Prostate gland (tissue), 2 donors: ENCODE measurements around the gene KSR2.

Experiments used
- POLR2A ChIP-seq: fragments of 450-650 bp; IDR thresholded peaks from one replicate; pipeline ENCODE4 v1.6.1; 2016; ENCODE audit warnings: antibody characterized with exemption, mild to moderate bottlenecking
- TF ChIP-seq, protein P1 (sequence below), 4 experiments: fragments of 200-600 bp in 2 of 4; fragments of 450-650 bp in 2 of 4; sonication (generic) in 2 of 4; IDR thresholded peaks; 1 replicate in 3 of 4; 2 replicates in 1 of 4; pipeline ENCODE4 v1.5.1; 2016 to 2019; ENCODE audit warnings: antibody characterized with exemption in 4 of 4, mild to moderate bottlenecking in 2 of 4, moderate library complexity in 2 of 4

GRCh38 chr12:117738233-117738632, 230.6 kb downstream of the KSR2 start:
- TF ChIP-seq POLR2A: no peak
- TF ChIP-seq, protein P1, sequence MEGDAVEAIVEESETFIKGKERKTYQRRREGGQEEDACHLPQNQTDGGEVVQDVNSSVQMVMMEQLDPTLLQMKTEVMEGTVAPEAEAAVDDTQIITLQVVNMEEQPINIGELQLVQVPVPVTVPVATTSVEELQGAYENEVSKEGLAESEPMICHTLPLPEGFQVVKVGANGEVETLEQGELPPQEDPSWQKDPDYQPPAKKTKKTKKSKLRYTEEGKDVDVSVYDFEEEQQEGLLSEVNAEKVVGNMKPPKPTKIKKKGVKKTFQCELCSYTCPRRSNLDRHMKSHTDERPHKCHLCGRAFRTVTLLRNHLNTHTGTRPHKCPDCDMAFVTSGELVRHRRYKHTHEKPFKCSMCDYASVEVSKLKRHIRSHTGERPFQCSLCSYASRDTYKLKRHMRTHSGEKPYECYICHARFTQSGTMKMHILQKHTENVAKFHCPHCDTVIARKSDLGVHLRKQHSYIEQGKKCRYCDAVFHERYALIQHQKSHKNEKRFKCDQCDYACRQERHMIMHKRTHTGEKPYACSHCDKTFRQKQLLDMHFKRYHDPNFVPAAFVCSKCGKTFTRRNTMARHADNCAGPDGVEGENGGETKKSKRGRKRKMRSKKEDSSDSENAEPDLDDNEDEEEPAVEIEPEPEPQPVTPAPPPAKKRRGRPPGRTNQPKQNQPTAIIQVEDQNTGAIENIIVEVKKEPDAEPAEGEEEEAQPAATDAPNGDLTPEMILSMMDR (IDR thresholded peaks at IDR 0.05): no peak
